Fibroblast of lung (primary cell): ENCODE data around the gene ANKRD24. TPM values are rescaled to one million over a fixed set of nuclear protein-coding genes. Genes with fewer than 3 reads are reported as not detected.

Experiments
- DNase-seq, 2 donors: peaks; one replicate each; pipeline versions ENCODE4 v3.0.0 to v3.0.0-alpha.2; 2010; ENCODE audit warnings: low read depth in 2 of 2
- H2AFZ ChIP-seq: 2 replicates; pipeline ENCODE4 v1.5.1; 2012; ENCODE audit warnings: low read length, control low read depth, inconsistent platforms
- H3K27ac ChIP-seq: 2 replicates; pipeline ENCODE4 v1.5.1; 2011; ENCODE audit warnings: low read length, control low read depth; ENCODE audit not compliant: insufficient read depth
- H3K27me3 ChIP-seq: 2 replicates; pipeline ENCODE4 v1.5.1; 2011; ENCODE audit warnings: mild to moderate bottlenecking, low read length; ENCODE audit not compliant: control insufficient read depth, insufficient read depth
- H3K36me3 ChIP-seq: 2 replicates; pipeline ENCODE4 v1.5.1; 2011; ENCODE audit warnings: low read length; ENCODE audit not compliant: control insufficient read depth, insufficient read depth
- H3K4me1 ChIP-seq: 2 replicates; pipeline ENCODE4 v1.5.1; 2011; ENCODE audit warnings: low read length; ENCODE audit not compliant: control insufficient read depth, insufficient read depth; ENCODE audit errors: extremely low read depth
- H3K4me2 ChIP-seq: 2 replicates; pipeline ENCODE4 v1.5.1; 2011; ENCODE audit warnings: low read length, control low read depth; ENCODE audit not compliant: insufficient read depth; ENCODE audit errors: extremely low read depth
- H3K4me3 ChIP-seq, 4 experiments: fragments of 200-600 bp in 1 of 4; sonication (generic) in 1 of 4; replicated peaks in 1 of 4; 2 replicates each; pipeline ENCODE4 v1.5.1; 2011 to 2016; ENCODE audit warnings: low read length in 4 of 4, low read depth in 3 of 4, mild to moderate bottlenecking in 3 of 4, control low read depth in 2 of 4, inconsistent platforms in 1 of 4, mixed read lengths in 1 of 4; ENCODE audit not compliant: insufficient read depth in 1 of 4; ENCODE audit errors: control extremely low read depth in 1 of 4
- H3K79me2 ChIP-seq: 2 replicates; pipeline ENCODE4 v1.5.1; 2012; ENCODE audit warnings: mild to moderate bottlenecking, low read length, inconsistent platforms; ENCODE audit not compliant: control insufficient read depth, insufficient read depth
- H3K9ac ChIP-seq: 2 replicates; pipeline ENCODE4 v1.5.1; 2011; ENCODE audit warnings: mild to moderate bottlenecking, low read length, control low read depth; ENCODE audit not compliant: insufficient read depth
- H3K9me3 ChIP-seq: 2 replicates; pipeline ENCODE4 v1.5.1; 2012; ENCODE audit warnings: low read depth, low read length; ENCODE audit not compliant: control insufficient read depth, insufficient read depth
- H4K20me1 ChIP-seq: 2 replicates; pipeline ENCODE4 v1.5.1; 2011; ENCODE audit warnings: low read length; ENCODE audit not compliant: control insufficient read depth, insufficient read depth; ENCODE audit errors: extremely low read depth
- EZH2 ChIP-seq: IDR thresholded peaks from 2 replicates; pipeline ENCODE4 v1.5.1; 2012; ENCODE audit warnings: low read length, control low read depth, mild to moderate bottlenecking; ENCODE audit errors: missing control alignments
- polyA plus RNA-seq, 2 donors: library from polyadenylated mRNA; depleted of rRNA in 1 of 2; stranded (reverse) in 1 of 2; unstranded in 1 of 2; fragments of >200 nt; gene quantifications; 2 replicates each; pipeline ENCODE4 v1.2.1, GENCODE V29; 2011 to 2012; ENCODE audit warnings: missing spikeins in 1 of 2
- total RNA-seq: library from RNA; depleted of rRNA; stranded (reverse); fragments of >200 nt; gene quantifications from 2 replicates; pipeline ENCODE4 v1.2.1, GENCODE V29; 2014
- TF ChIP-seq, protein P1 (sequence below), 2 donors: IDR thresholded peaks in 1 of 2; conservative IDR thresholded peaks in 1 of 2; 1 replicate in 1 of 2; 2 replicates in 1 of 2; pipeline ENCODE4 v1.5.1; 2011 to 2012; ENCODE audit warnings: low read length in 2 of 2, control low read depth in 1 of 2, inconsistent platforms in 1 of 2, low read depth in 1 of 2, mild to moderate bottlenecking in 1 of 2

The ANKRD24 gene
- total and polyA plus RNA-seq, 2 donors (not counting 1 experiment from before 2014, with no cell fraction given), result 0.14 to 2.3 TPM

DNA sequence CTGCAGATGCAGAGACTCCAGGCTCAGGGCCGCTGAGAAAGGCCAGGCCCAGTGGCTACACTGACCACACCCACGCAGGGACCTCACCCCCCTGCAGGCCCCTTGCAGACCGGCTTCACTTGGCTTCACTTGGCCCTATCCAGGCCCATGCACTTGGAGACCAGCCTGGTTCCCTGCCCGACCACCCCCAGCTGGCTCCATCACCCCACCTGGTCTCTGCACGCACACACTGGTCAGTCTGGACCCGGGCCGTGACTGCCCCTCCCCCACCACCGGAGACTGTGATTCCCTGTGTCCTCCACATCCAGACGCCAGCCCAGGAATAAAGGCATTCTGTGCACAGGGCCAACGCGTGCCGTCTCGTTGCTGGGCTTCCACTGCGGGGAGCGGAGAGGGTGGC, 42.0 kb downstream of the ANKRD24 start:
- no peak overlapping the region for H3K4me3 ChIP-seq
- no peaks in the 10 kb centered on the region for H3K36me3 ChIP-seq
- no peak overlapping the region for H3K9ac ChIP-seq
- no peaks in the 10 kb centered on the region for H4K20me1 ChIP-seq
- H2AFZ ChIP-seq, result no peak overlapping the region
- no peaks in the 10 kb centered on the region for H3K9me3 ChIP-seq
- H3K27me3 ChIP-seq, result peaks cover 11% of the 10 kb centered on the region
- no peaks in the 10 kb centered on the region for H3K79me2 ChIP-seq
- no peak for DNase-seq
- H3K4me2 ChIP-seq, result no peak overlapping the region
- no peak overlapping the region for H3K27ac ChIP-seq
- TF ChIP-seq EZH2, result no peak
- TF ChIP-seq, protein P1, sequence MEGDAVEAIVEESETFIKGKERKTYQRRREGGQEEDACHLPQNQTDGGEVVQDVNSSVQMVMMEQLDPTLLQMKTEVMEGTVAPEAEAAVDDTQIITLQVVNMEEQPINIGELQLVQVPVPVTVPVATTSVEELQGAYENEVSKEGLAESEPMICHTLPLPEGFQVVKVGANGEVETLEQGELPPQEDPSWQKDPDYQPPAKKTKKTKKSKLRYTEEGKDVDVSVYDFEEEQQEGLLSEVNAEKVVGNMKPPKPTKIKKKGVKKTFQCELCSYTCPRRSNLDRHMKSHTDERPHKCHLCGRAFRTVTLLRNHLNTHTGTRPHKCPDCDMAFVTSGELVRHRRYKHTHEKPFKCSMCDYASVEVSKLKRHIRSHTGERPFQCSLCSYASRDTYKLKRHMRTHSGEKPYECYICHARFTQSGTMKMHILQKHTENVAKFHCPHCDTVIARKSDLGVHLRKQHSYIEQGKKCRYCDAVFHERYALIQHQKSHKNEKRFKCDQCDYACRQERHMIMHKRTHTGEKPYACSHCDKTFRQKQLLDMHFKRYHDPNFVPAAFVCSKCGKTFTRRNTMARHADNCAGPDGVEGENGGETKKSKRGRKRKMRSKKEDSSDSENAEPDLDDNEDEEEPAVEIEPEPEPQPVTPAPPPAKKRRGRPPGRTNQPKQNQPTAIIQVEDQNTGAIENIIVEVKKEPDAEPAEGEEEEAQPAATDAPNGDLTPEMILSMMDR (conservative IDR thresholded peaks at IDR 0.05 in 1 of 2, IDR thresholded peaks at IDR 0.05 in 1 of 2; ENCODE audit: low read depth in 1 of 2, low read length in 2 of 2), result no peak
- peaks cover 3% of the 10 kb centered on the region for H3K4me1 ChIP-seq

DNA sequence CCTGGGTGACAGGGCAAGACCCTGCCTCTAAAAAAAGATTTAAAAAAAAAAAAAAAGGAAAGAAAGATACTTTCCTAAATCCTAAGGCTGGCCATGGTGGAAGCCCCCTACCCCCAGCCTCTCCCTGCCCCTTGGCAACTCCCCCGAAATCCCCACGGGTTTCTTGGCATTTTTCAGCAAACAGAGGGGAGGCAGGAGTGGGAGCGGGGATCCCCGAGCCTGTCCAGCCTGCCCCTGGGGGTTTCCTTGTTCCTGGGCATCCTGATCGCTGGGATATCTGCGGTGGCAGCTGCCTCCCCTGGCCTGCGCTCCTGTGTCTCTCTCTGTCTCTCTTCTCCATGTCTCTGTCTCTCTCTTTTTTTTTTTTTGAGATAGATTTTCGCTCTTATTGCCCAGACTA, 43.4 kb downstream of the ANKRD24 start:
- Histone ChIP-seq H3K27ac (no peak overlapping the region), H3K36me3 (no peaks in the 10 kb centered on the region), H3K4me2 (no peak overlapping the region), H4K20me1 (no peaks in the 10 kb centered on the region), H2AFZ (no peak overlapping the region), H3K9me3 (no peaks in the 10 kb centered on the region), H3K4me1 (peaks cover 3% of the 10 kb centered on the region), H3K79me2 (no peaks in the 10 kb centered on the region), H3K9ac (no peak overlapping the region), H3K27me3 (peaks cover 11% of the 10 kb centered on the region), H3K4me3 (no peak overlapping the region)
- no peak for DNase-seq
- TF ChIP-seq EZH2, result no peak
- TF ChIP-seq, protein P1 (conservative IDR thresholded peaks at IDR 0.05 in 1 of 2, IDR thresholded peaks at IDR 0.05 in 1 of 2; ENCODE audit: low read depth in 1 of 2, low read length in 2 of 2), result no peak

DNA sequence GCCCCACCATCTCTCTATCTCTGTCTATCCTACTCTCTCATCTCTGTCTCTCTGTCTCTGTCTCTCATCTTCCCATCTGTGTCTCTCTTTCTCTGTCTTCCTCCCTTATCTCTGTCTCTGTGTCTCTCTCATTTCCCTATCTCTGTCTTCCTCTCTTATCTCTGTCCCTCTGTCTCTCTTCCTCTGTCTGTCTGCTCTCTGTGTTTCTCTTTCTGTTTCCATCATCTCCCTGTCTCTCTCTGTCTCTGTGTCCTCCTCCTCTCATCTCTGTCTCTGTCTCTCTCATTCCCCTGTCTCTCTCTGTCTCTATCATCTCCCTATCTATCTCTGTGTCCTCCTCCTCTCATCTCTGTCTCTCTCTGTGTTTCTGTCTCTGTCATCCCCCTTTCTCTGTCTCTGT, 45.3 kb downstream of the ANKRD24 start:
- H3K4me2 ChIP-seq, result no peak overlapping the region
- H3K4me3 ChIP-seq, result no peak overlapping the region
- H3K9ac ChIP-seq, result no peak overlapping the region
- no peak for TF ChIP-seq EZH2
- TF ChIP-seq, protein P1 (conservative IDR thresholded peaks at IDR 0.05 in 1 of 2, IDR thresholded peaks at IDR 0.05 in 1 of 2; ENCODE audit: low read depth in 1 of 2, low read length in 2 of 2), result no peak
- H3K9me3 ChIP-seq, result no peaks in the 10 kb centered on the region
- no peaks in the 10 kb centered on the region for H4K20me1 ChIP-seq
- H3K36me3 ChIP-seq, result no peaks in the 10 kb centered on the region
- DNase-seq, result no peak
- H3K79me2 ChIP-seq, result no peaks in the 10 kb centered on the region
- H3K27ac ChIP-seq, result no peak overlapping the region
- peaks cover 3% of the 10 kb centered on the region for H3K4me1 ChIP-seq
- H2AFZ ChIP-seq, result no peak overlapping the region
- peaks cover 11% of the 10 kb centered on the region for H3K27me3 ChIP-seq
